GM21528 (cell line): ENCODE data around the gene KIAA0513.
"Not testable (repeated sequence)": the region's sequence is repeated elsewhere in the genome, so short reads cannot be mapped to it uniquely, and the experiment has no call there.

Experiments
- ATAC-seq: cut with Tn5 transposase; IDR thresholded peaks from one replicate; pipeline ENCODE4 v1.9.1; 2021; ENCODE audit warnings: mild to moderate bottlenecking, moderate library complexity; ENCODE audit not compliant: unreplicated experiment, low FRiP score

KIAA0513 gene

DNA sequence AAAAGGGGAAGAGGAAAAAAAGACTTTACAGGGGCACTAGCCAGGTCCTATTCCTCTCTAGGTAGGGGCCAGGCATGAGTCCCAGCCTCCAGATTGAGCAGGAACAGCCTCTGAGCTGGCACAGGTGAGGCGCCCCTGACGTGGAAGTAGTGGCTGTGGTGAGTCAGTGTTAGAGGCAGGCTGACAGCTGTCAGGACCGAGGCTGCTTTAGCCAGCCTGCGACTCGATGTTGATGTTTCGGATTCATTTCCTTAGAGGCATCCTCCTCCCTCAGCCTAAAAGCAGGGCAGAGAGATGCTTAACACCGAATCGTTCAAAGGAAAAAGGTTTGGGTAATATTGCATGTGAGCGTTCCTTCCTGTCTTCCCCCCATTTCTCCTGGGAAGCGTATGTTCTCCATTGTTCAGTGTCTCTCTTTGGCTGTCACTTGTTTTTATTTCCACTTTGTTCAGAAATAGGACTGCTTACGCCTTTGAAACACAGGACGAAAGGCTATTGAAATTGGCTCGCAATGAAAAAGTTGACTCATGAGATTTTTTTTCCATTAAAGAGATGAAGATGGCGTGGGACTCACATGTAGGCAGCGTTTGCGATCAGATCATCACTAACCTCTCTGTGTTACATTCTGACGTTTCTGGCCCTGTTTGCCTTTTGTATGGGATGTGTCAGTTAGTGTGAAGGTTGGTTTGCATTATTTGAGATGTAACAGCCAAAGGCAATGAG lies 1.3 kb downstream of the KIAA0513 start:
- ATAC-seq = no peak

DNA sequence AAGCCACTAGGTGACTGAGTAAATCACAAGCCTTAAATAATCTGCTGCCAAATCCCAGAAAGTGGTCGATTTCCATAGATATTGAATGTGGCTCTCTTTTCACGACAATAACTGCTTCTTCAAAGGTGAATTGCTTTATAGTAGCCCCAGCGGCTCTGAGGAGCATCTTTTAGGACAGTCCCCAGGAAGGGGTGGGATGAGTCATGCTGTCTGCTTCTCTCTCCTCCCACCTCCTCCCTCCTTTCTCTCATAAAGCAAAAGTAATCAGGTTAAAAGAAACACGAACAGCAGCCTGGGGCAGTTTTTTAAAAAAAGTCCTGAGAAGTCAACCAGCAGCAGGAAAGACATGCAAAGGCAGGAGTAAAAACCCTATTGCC lies 1.8 kb downstream of the KIAA0513 start:
- ATAC-seq = no peak

DNA sequence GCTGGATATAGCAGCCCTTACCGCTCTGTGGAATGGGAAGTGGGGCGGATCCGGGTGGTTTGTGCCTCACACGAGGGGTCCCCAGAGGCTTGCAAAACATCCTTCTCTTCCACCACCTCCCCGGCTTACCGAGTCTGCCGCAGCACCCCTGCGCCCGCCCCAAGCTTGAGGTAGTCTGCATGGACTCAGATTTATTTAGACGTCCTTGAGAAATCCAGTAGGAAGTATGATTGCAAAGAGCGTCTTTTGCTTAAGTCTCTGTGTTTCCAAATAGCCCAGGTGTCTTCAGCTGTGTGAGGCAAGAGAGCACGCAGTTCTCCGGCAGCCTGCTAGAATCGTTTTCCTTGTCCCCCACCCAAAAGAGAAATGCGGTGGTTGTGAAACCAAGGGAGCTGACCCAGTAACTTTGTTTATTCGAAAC lies 2.4 kb downstream of the KIAA0513 start:
- ATAC-seq = no peak

DNA sequence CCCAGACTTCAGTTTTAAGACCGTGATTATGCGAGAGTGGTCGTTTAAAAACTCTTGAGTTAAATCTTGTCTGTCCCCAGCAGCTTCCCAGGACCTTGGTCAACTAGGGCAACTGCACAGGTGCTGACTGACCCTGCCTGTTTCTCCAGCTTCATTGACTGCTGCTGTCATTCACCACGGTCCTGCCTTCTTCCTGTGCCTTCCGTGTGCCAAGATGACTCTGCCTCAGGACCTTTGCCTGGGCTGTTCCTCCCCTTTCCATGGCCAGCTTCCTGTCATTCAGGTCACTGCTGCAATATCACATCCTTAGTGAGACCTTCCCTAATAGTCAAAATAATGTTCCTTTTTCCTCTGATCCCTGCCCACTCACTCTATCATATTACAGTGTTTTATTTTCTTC lies 3.9 kb downstream of the KIAA0513 start:
- ATAC-seq = no peak

DNA sequence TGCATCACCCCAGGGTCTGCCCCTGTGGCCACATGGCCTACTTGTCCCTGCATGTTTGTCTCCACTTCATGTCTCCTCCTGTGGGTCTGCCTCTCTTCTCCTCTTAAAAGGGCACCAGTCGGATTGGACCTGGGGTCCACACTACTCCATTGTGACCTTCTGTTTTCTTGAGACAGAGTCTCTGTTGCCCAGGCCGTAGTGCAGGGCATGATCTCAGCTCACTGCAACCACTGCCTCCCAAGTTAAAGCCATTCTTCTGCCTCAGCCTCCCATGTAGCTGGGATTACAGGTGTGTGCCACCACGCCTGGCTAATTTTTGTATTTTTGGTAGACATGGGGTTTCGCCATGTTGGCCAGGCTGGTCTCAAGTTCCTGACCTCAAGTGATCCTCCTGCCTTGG lies 4.6 kb downstream of the KIAA0513 start:
- ATAC-seq = not testable (repeated sequence)

DNA sequence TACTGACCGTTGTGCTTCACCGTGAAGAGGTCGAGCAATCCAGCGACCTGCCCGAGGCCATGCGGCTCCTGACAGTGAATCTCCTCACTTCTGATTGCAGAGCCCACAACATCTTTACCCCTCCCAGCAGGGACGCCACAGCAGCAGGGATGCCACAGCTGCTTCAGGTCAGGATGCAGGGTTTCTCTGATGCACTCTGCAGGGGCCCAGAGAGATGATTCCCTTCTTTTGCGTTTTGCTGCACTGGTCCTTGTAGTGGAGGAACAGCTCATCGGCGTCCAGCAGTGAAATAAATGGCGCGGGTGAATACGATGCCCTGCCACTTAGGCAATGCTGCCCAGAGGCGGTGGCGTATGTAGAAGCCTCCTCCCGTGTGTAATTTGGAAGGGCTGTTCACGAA lies 5.6 kb downstream of the KIAA0513 start:
- no peak for ATAC-seq

DNA sequence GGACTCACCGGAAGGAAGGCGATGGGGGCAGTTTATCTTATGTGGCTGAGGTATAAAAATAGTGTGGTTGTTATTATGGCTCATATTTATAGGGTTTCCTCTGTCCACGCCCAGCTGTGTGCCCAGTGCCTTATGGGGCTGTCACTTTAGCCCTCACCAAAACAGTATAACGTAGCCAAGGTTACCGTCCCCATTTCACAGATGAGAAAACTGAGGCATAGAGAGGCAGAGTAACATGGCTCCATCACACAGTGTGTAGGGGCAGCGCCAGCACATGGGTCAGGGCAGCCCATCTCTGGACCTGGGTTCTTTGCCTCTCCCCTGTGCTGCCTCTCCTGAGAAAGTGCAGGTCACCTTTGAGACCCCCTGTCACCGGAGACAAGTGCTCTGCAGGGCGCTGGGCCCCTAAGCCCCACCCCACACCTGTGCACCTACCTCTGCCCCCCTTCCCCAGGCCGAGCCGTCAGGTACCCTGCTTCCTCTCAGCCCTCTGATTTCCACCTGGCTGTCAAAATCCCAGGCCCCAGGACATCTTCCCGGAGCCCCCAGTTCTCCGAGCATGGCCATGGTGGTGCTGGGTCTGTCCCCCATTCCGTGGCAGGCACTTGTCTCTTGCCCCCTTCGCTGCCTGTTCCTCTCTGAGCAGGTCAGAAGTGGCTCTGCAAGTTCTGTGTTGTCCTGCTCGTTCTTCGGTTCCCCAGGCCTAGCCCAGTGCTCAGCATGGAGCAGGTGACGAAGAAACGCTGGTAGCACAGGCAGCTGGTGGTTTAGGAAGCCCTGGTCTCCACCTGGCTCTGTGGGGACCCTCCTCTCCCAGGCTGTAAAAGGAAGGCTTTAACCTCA lies 7.2 kb downstream of the KIAA0513 start:
- ATAC-seq = no peak

DNA sequence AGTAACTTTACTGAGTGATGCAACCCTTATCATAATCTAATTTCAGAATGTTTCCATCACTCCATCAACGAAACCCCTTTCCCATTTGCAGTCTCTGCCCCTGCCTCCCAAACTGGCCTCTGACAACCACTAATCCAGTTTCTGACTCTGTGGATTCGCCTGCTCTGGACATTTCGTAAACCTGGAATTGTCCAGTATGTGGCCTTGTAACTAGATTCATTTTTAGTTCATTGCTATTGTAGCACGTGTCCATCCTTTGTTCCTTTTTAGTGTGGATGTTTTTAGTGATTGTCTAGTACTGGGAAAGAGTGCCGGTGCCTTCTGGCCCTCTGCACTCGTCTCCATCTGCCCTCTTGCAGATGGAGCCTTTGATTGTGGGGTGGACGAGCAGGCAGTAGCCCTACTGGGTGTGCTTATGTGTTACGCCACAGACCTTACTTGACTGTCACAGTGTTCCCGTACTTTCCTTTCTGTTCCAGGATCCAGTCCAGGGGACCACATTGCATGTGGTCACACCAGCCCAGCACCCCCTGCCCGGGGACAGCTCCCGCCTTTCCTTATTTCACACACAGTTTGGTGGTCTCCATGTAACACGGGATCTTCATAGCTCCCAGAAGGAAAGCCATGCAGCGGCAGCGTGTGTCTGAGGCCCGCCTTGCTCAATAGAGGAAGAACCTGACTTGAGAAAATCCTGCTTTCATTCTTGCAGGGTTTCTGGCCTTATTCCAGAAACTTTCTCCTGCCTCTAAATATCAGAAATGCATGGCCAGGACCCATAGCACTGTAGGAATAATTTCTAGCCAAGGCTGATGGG lies 8.8 kb downstream of the KIAA0513 start:
- no peak for ATAC-seq

DNA sequence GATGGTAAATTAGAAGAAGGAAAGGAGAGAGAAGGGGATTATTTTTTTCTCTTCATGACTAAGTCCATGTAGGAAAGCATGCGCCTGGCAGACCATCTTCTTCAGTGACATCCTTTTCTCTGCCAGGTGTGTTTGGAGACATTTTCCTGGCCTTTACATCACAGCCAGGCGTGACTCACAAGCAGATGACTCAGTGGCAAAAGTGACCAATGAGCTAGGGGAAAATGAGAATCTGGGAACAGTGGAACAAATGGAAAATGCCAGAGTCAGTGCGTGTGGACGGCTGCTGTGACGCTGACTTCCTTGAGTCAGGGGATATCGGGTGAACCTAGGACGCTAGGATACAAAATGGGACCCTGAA lies 9.4 kb downstream of the KIAA0513 start:
- ATAC-seq = no peak

DNA sequence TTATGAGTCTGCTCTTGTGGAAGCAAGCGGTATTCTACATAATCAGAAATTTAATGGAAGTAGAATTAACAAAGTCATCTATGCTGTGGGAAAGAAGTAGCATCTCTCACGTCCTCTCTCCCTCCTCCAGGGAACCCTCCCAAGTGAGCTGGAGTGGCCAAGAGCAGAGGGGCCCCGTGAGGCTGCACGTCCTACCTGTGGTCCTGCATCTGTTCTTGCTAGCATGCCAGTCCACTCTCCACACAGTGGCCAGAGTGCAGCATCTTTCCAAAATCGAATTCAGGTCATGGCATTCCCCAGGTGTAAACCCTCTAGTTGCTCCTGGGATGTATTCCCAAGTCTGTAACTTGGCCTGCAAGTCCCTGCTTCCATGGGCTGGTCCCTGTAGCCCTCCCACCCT lies 10.1 kb downstream of the KIAA0513 start:
- ATAC-seq = no peak

DNA sequence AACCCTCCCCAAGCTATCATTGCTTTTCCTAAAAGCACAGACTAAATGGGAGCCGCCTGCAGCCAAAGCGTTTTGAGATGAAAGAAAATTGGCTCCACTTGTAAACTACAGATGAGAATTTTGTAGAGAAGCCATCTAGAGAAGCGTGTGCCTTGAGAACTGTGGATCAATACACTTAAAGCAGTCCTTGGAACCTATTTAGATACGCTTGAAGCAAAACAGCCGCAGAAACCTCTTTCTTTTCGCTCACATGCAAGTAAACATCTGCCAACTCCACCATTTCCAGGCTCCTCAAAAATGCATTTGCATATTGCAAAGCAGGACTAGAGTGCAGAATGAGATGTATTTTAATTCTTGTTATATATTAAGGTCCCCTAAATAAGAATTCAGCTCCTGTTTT lies 13.1 kb downstream of the KIAA0513 start:
- ATAC-seq = no peak

DNA sequence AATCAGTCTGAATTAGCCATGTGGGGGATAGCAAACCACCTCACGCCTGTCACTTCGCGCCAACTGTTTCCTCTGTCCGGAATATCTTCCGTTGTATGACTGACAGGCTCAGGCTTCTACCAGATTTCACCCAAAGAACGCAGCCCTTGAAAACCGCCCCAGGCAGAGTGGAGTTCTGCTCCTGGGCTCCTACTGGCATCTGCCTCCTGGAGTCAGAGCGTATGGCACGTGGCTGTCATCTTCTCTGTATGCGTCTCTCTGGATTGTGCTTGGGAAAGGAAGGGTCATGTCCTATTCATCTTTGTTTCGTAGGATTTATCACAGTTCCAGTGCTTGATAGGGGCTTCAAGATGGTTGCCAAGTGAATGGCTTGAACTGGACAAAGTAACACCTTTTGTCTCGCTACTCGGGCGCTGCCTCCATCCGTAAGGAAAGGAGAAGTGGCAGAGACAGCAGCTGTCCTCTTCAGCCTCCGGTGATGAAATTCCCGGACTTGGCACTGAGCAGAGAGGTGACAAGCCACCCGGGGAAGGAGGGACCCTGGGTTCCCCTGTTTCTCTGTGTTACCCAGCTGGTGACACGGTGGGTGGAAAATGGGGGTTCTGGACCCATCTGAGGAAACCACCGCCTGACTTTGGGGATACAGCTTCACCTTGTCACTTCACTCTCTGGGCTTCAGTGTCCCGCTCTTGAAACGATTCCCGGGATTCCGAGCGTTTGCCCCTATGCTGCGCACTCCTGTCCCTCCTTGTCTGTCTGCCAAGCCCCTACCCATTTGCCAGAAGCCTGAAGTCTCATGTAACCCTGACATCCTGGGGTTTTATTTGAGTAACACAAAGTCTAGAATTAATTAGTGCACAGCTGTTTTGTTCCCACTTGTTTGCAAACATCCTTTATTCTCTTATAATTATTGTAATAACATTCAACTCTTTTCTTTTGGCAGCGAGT lies 13.9 kb downstream of the KIAA0513 start:
- ATAC-seq = no peak

DNA sequence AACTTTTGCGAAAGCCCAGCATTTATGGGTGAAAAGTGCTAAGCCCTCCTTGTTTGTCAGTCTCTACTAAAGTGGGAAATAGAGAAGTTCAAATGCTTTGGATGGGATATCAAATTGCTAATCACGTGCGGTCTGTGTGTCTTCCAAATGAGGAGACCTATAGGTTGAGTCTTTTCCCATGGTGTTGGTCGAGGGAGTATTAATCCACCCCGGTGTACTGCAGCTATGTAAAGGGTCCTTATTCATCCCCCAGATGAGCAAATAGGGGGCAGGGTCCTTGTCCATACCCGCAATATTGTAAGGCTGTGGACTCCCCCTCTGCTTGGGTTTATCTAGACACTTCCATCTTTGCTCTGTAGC lies 14.6 kb downstream of the KIAA0513 start:
- no peak for ATAC-seq

DNA sequence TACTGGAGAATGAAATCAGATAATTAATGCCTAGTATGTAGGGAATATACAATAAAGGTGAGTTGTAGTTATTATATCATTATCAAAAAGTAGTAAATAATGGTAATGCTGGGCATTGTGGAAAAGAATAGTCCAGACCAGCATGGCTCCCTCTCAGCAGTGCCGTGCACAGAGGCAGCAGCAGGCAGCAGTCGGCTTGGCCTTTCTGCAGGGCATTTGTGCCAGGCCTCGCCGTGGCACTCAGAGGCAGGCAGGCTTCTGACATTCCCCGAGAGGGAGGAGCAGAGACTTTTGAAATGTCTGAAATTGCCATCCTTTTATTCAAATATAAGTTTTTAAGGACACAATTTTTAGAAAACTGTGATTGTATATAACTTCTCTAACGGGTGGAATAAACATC lies 15.0 kb downstream of the KIAA0513 start:
- ATAC-seq = no peak

DNA sequence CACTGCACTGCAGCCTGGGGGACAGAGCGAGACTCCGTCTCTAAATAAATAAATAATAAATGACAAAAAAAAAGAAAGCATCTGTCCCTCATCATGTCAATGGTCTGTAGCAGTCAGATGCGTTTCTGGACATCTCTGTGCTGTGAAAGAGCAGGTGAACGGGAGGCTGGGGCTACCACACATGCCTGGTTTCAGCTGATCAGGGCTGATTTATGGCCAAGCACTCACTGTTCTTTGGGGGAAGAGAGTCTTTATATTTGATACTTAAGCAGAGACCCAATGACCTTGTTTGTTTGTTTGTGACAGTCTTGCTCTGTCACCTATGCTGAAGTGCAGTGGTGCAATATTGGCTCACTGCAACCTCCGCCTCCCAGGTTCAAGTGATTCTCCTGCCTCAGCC lies 17.5 kb downstream of the KIAA0513 start:
- no peak for ATAC-seq

DNA sequence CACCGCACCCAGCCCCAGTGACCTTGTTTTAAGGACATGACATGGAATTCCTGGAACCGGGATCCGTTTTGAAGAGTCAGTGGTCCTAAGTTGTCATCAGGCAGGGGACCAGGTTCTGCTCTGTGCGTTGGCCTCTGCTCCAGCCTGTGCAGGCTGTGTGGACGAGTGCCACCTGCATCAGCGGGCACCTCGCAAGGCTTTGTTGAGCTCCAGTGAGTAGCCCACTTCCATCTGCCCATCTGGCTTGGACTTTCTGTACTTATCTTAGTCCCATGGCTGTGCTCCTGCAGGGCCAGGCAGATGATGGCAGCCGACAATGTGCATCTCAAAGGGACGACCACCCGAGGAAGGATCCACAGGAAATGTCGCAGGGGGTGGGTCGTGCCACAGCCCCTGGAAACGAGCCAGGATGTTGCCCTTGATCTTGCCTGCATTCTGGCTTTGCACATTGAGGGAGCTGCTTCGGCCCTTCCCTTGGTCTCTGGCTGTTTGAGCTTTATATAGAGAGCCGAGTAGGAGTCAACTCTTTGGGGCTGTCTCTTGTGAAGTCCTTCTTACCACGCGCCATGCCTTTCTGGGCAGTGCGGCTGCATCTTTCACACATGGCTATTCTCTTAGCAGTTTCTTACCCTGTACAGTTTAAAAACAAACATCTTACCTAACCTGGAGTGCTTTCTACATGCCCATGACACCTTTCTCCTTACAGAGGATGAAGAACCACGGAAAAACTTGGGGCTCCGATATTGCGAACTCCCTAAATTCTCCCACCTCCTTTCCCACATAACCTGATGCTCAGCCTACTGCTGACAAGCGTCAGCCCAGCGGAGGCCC lies 18.3 kb downstream of the KIAA0513 start:
- no peak for ATAC-seq

DNA sequence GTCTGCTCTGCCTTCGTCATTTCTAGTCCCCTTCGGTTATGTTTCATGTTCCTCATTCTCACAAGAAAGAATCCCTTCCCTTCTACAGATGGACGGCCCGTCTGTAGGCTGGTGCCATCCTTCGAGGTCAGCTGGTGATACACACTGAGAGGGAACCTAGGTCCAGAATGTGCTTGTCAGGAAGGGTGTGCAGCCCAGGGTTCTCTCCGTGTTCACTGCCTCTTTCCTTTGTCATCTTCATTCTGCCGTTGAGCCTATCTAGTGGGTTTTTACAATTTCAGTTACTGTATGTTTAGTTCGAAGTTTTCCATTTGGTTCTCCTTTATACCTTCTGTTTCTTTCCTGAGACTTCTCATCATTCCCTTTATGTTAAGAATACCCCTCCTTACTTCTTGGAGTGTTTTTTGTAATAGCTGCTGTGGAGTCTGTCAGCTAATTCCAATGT lies 18.9 kb downstream of the KIAA0513 start:
- no peak for ATAC-seq

DNA sequence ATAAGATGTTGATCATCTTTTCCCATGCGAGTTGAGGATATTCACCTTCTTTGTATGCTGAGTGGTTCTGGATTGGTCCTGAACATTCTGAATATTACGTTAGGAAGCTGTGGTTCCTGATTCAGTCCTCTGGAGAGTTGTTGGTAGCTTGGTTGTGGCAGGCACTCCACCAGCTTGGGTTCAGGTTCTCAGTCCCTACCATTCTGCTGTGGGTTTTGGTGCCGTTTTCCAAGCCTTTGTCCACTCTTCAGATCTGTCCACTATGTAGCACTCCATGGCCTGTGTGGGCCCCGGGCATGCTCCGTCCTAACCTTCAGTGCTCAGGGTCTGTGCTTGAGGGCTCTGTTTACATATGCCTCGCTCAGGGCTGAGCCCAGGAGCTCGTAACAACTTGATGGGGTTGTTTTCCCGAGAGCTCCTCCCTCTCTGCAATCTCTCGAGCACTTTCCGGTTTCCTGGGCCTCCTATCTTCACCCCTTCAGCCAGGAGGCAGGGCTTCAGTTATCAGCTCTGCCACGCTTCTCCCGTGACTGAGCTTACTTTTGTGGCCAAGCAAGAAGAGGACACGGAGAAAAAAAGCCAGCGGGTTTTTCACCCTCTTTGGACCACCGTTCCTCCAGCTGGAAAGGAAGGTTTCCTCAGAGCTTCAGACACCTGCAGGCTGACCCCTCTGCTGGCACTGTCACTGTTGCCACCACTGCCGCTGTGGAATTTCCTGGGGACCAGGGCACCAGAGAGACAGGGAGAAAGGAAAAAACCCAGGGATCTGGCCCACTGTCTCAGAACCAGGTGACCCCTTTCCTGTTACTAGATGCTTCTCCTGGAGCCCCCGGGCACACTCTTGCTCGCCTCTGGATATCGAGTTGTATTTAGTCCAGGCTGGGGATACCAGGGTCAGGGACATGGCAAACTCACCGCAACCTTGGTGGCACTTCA lies 19.6 kb downstream of the KIAA0513 start:
- ATAC-seq = no peak
